ENCODE data around the gene DAPK1.

DNA sequence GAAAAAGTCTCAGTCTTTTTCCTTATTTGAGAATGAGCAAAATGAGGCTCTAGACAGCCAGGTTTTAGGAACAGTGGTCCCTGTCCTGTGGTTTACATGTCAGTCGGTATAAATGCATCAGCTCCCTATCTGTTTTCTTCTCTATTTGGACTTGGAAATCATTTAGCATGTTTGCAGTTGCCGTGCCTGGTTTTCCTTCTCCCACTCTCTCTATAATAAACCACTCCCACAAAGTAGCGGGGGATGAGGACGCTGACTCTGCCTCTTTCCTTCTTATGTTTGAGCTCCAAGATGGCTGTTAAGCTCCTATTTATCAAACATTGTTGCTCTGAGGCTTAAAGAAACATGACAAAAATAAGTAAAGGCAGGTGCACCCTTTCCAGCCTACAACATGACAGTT is 171.1 kb downstream of the DAPK1 start:
- TF ChIP-seq, protein P1, sequence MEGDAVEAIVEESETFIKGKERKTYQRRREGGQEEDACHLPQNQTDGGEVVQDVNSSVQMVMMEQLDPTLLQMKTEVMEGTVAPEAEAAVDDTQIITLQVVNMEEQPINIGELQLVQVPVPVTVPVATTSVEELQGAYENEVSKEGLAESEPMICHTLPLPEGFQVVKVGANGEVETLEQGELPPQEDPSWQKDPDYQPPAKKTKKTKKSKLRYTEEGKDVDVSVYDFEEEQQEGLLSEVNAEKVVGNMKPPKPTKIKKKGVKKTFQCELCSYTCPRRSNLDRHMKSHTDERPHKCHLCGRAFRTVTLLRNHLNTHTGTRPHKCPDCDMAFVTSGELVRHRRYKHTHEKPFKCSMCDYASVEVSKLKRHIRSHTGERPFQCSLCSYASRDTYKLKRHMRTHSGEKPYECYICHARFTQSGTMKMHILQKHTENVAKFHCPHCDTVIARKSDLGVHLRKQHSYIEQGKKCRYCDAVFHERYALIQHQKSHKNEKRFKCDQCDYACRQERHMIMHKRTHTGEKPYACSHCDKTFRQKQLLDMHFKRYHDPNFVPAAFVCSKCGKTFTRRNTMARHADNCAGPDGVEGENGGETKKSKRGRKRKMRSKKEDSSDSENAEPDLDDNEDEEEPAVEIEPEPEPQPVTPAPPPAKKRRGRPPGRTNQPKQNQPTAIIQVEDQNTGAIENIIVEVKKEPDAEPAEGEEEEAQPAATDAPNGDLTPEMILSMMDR (IDR thresholded peaks at IDR 0.05; ENCODE audit: poor library complexity): no peak
- no peak for TF ChIP-seq EZH2phosphoT487 (IDR thresholded peaks at IDR 0.05; ENCODE audit: low read depth, severe bottlenecking, unreplicated experiment)
- TF ChIP-seq EZH2 (IDR thresholded peaks at IDR 0.05; ENCODE audit: borderline replicate concordance): no peak
